GM20000 (cell line): ENCODE measurements around the gene LACRT.

Source experiments
- DNase-seq: peaks from one replicate; pipeline ENCODE4 v3.0.0; 2012; ENCODE audit warnings: low spot score
- CTCF ChIP-seq: IDR thresholded peaks from 2 replicates; pipeline ENCODE4 v1.5.1; 2012; ENCODE audit warnings: mild to moderate bottlenecking, control low read depth; ENCODE audit errors: extremely low read depth, missing control alignments

The LACRT gene

GRCh38 chr12:54631988-54632728 is 2.5 kb downstream of the LACRT start:
- TF ChIP-seq CTCF, result no peak
- DNase-seq, result no peak

- no peak for TF ChIP-seq CTCF
- DNase-seq, result no peak
Measured at GRCh38 chr12:54631551-54631950, 3.1 kb downstream of the LACRT start.

- DNase-seq, result no peak
- no peak for TF ChIP-seq CTCF
Measured at GRCh38 chr12:54629925-54630324, 4.8 kb downstream of the LACRT start.

GRCh38 chr12:54628186-54628846 is 6.4 kb downstream of the LACRT start:
- TF ChIP-seq CTCF, result no peak

GRCh38 chr12:54627304-54627703 is 7.4 kb downstream of the LACRT start:
- no peak for DNase-seq
- no peak for TF ChIP-seq CTCF

More at GRCh38 chr12:54628186-54628846, 6.4 kb downstream of the LACRT start:
- DNase-seq, result no peak

- no peak for DNase-seq
Measured at GRCh38 chr12:54625598-54625997, 9.1 kb downstream of the LACRT start.

More at GRCh38 chr12:54625598-54625997, 9.1 kb downstream of the LACRT start:
- TF ChIP-seq CTCF, result no peak
